Transverse colon (tissue), 4 donors: ENCODE results near the gene AQP7.

ENCODE experiments used
- CTCF ChIP-seq, 5 experiments: fragments of 200-600 bp in 3 of 5; fragments of 450-650 bp in 2 of 5; sonication (generic) in 3 of 5; IDR thresholded peaks; 1 replicate in 2 of 5; 2 replicates in 3 of 5; pipeline ENCODE4 v1.5.1; 2016 to 2017; ENCODE audit warnings: antibody characterized with exemption in 5 of 5, inconsistent platforms in 3 of 5, mild to moderate bottlenecking in 2 of 5, moderate library complexity in 1 of 5
- EP300 ChIP-seq: sonication (generic); formaldehyde crosslinking; IDR thresholded peaks from one replicate; pipeline ENCODE4 v1.6.1; 2017; ENCODE audit warnings: antibody characterized with exemption, low read depth
- POLR2A ChIP-seq: fragments of 450-650 bp; IDR thresholded peaks from one replicate; pipeline ENCODE4 v1.6.1; 2016; ENCODE audit warnings: antibody characterized with exemption, mild to moderate bottlenecking, moderate library complexity
- POLR2AphosphoS5 ChIP-seq, 3 donors: sonication (generic); formaldehyde crosslinking; IDR thresholded peaks; one replicate each; pipeline ENCODE4 v1.6.1; 2016; ENCODE audit warnings: antibody characterized with exemption in 3 of 3

GRCh38 chr9:33344145-33344544, 58.2 kb downstream of the AQP7 start:
- TF ChIP-seq CTCF (IDR thresholded peaks at IDR 0.05) (no peak), POLR2A (no peak), POLR2AphosphoS5 (IDR thresholded peaks at IDR 0.05) (no peak), EP300 (no peak)
